ENCODE data around the gene GGT6.
A peak's percentile ranks its signal among the peaks of the same experiment; 100 is the strongest.
"Not testable (repeated sequence)": the region's sequence is repeated elsewhere in the genome, so short reads cannot be mapped to it uniquely, and the experiment has no call there.

The GGT6 gene

GRCh38 chr17:4592240-4593005, 32.0 kb upstream of the GGT6 start:
- no peak for DNase-seq (ENCODE audit: low read depth, low spot score)

- no peak for DNase-seq (ENCODE audit: low read depth, low spot score)
Observed at GRCh38 chr17:4591529-4591928, 31.2 kb upstream of the GGT6 start.

GRCh38 chr17:4590981-4591453, 30.6 kb upstream of the GGT6 start:
- no peak for DNase-seq (ENCODE audit: low read depth, low spot score)

GRCh38 chr17:4590042-4590441, 29.7 kb upstream of the GGT6 start:
- not testable (repeated sequence) for DNase-seq (ENCODE audit: low read depth, low spot score)

GRCh38 chr17:4588898-4589625, 28.7 kb upstream of the GGT6 start:
- DNase-seq (ENCODE audit: low read depth, low spot score) = no peak

GRCh38 chr17:4588391-4588790, 28.0 kb upstream of the GGT6 start:
- no peak for DNase-seq (ENCODE audit: low read depth, low spot score)

- peak; percentile 92 for DNase-seq (ENCODE audit: low read depth, low spot score)
Observed at GRCh38 chr17:4587803-4588202, 27.4 kb upstream of the GGT6 start.

- no peak for DNase-seq (ENCODE audit: low read depth, low spot score)
Observed at GRCh38 chr17:4587195-4587594, 26.8 kb upstream of the GGT6 start.

GRCh38 chr17:4586043-4586442, 25.7 kb upstream of the GGT6 start:
- no peak for DNase-seq (ENCODE audit: low read depth, low spot score)

GRCh38 chr17:4585638-4585994, 25.2 kb upstream of the GGT6 start:
- no peak for DNase-seq (ENCODE audit: low read depth, low spot score)

GRCh38 chr17:4584917-4585637, 24.7 kb upstream of the GGT6 start:
- no peak for DNase-seq (ENCODE audit: low read depth, low spot score)

- DNase-seq (ENCODE audit: low read depth, low spot score) = no peak
Observed at GRCh38 chr17:4584101-4584916, 23.9 kb upstream of the GGT6 start, which contains the start of gene SMTNL2. SMTNL2 (plus strand) TSS chr17:4584529; CDS start chr17:4584606, 77 bp downstream.

GRCh38 chr17:4583782-4584100, 23.4 kb upstream of the GGT6 start:
- DNase-seq (ENCODE audit: low read depth, low spot score) = peak; percentile 65

- DNase-seq (ENCODE audit: low read depth, low spot score) = no peak
Observed at GRCh38 chr17:4583206-4583605, 22.8 kb upstream of the GGT6 start.

- peak; percentile 62 for DNase-seq (ENCODE audit: low read depth, low spot score)
Observed at GRCh38 chr17:4582691-4583090, 22.3 kb upstream of the GGT6 start.

GRCh38 chr17:4582101-4582501, 21.7 kb upstream of the GGT6 start:
- DNase-seq (ENCODE audit: low read depth, low spot score) = no peak

- DNase-seq (ENCODE audit: low read depth, low spot score) = no peak
Observed at GRCh38 chr17:4580291-4580690, 19.9 kb upstream of the GGT6 start.

- DNase-seq (ENCODE audit: low read depth, low spot score) = no peak
Observed at GRCh38 chr17:4579678-4580077, 19.3 kb upstream of the GGT6 start.

GRCh38 chr17:4578349-4578748, 18.0 kb upstream of the GGT6 start:
- not testable (repeated sequence) for DNase-seq (ENCODE audit: low read depth, low spot score)

GRCh38 chr17:4577386-4577993, 17.1 kb upstream of the GGT6 start:
- no peak for DNase-seq (ENCODE audit: low read depth, low spot score)

- peak; percentile 89 for DNase-seq (ENCODE audit: low read depth, low spot score)
Observed at GRCh38 chr17:4576729-4577322, 16.4 kb upstream of the GGT6 start.

All from ELF-1 (cell line).